GM12892 (cell line): Measurements from ENCODE around the gene COL8A2.

Source experiments
- POLR2A ChIP-seq: IDR thresholded peaks from 2 replicates; pipeline ENCODE4 v1.6.1; 2011; ENCODE audit warnings: low read depth, low read length, control low read depth
- POLR2AphosphoS5 ChIP-seq: IDR thresholded peaks from 2 replicates; pipeline ENCODE4 v1.6.1; 2011; ENCODE audit warnings: low read depth, low read length, control low read depth

- TF ChIP-seq POLR2A (no peak), POLR2AphosphoS5 (no peak)
Measured at GRCh38 chr1:36166136-36166535, 41.1 kb upstream of the COL8A2 start.
